ENCODE results near the gene PTGS1.

- TF ChIP-seq, protein P1, sequence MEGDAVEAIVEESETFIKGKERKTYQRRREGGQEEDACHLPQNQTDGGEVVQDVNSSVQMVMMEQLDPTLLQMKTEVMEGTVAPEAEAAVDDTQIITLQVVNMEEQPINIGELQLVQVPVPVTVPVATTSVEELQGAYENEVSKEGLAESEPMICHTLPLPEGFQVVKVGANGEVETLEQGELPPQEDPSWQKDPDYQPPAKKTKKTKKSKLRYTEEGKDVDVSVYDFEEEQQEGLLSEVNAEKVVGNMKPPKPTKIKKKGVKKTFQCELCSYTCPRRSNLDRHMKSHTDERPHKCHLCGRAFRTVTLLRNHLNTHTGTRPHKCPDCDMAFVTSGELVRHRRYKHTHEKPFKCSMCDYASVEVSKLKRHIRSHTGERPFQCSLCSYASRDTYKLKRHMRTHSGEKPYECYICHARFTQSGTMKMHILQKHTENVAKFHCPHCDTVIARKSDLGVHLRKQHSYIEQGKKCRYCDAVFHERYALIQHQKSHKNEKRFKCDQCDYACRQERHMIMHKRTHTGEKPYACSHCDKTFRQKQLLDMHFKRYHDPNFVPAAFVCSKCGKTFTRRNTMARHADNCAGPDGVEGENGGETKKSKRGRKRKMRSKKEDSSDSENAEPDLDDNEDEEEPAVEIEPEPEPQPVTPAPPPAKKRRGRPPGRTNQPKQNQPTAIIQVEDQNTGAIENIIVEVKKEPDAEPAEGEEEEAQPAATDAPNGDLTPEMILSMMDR (conservative IDR thresholded peaks at IDR 0.05; ENCODE audit: low read length), result no peak
- TF ChIP-seq EZH2phosphoT487 (IDR thresholded peaks at IDR 0.05; ENCODE audit: borderline replicate concordance), result no peak
These were observed 27.6 kb downstream of the PTGS1 start for GRCh38 chr9:122398371-122398924.

Measured in Loucy (cell line).